Measurements from ENCODE around the gene PLEKHM3.

GRCh38 chr2:207926989-207927300 lies 98.4 kb downstream of the PLEKHM3 start:
- TF ChIP-seq POLR2A (IDR thresholded peaks at IDR 0.05; ENCODE audit: low read depth, low read length): no peak
- TF ChIP-seq MAFK (IDR thresholded peaks at IDR 0.05; ENCODE audit: low read depth, low read length): no peak
- TF ChIP-seq CEBPB (IDR thresholded peaks at IDR 0.05; ENCODE audit: low read depth, low read length): no peak
- TF ChIP-seq CTCF (conservative IDR thresholded peaks at IDR 0.05; ENCODE audit: low read depth, low read length): no peak
- TF ChIP-seq USF2 (IDR thresholded peaks at IDR 0.05; ENCODE audit: low read depth, low read length): no peak
- no peak for TF ChIP-seq FOS (IDR thresholded peaks at IDR 0.05; ENCODE audit: low read depth, low read length)
- TF ChIP-seq MXI1 (IDR thresholded peaks at IDR 0.05; ENCODE audit: borderline replicate concordance, low read depth, low read length): no peak
- TF ChIP-seq BHLHE40 (IDR thresholded peaks at IDR 0.05; ENCODE audit: low read depth, low read length): no peak

Measured in IMR-90 (cell line).